HG03558 (cell line): ENCODE measurements around the gene SGCB.

Source experiments
- ATAC-seq: cut with Tn5 transposase; IDR thresholded peaks from one replicate; pipeline ENCODE4 v1.9.1; 2021; ENCODE audit warnings: moderate number of reproducible peaks; ENCODE audit not compliant: unreplicated experiment; ENCODE audit errors: extremely low read depth

Gene SGCB

GRCh38 chr4:52028970-52029369 is 9.1 kb downstream of the SGCB start:
- ATAC-seq, result no peak

- no peak for ATAC-seq
Measured at GRCh38 chr4:52019936-52020657, 18.0 kb downstream of the SGCB start, which contains the start of gene LRRC66. LRRC66 (minus strand) TSS chr4:52020363; CDS start chr4:52017613, 2,750 bp downstream.

GRCh38 chr4:52017814-52018213 is 20.3 kb downstream of the SGCB start:
- no peak for ATAC-seq

- ATAC-seq, result no peak
Measured at GRCh38 chr4:52016981-52017380, 21.1 kb downstream of the SGCB start.

GRCh38 chr4:52015366-52015765 is 22.7 kb downstream of the SGCB start:
- ATAC-seq, result no peak

- no peak for ATAC-seq
Measured at GRCh38 chr4:52014903-52015302, 23.2 kb downstream of the SGCB start.

- no peak for ATAC-seq
Measured at GRCh38 chr4:52012651-52013050, 25.4 kb downstream of the SGCB start.

- ATAC-seq, result no peak
Measured at GRCh38 chr4:52010986-52011385, 27.1 kb downstream of the SGCB start.

GRCh38 chr4:52006887-52007286 is 31.2 kb downstream of the SGCB start:
- ATAC-seq, result no peak

GRCh38 chr4:52005604-52006273 is 32.4 kb downstream of the SGCB start:
- no peak for ATAC-seq

- ATAC-seq, result no peak
Measured at GRCh38 chr4:52004414-52004813, 33.7 kb downstream of the SGCB start.

GRCh38 chr4:52001616-52002015 is 36.5 kb downstream of the SGCB start:
- ATAC-seq, result no peak

GRCh38 chr4:51999250-51999649 is 38.8 kb downstream of the SGCB start:
- ATAC-seq, result no peak

- no peak for ATAC-seq
Measured at GRCh38 chr4:51998837-51999236, 39.3 kb downstream of the SGCB start.

GRCh38 chr4:51997647-51998046 is 40.5 kb downstream of the SGCB start:
- no peak for ATAC-seq

- no peak for ATAC-seq
Measured at GRCh38 chr4:51995647-51996220, 42.4 kb downstream of the SGCB start.
